OCI-LY3 (cell line): ENCODE measurements around the gene RBM22.

Source experiments
- CTCF ChIP-seq: fragments of 200-600, 300-600 bp; sonication (generic); IDR thresholded peaks from 2 replicates; pipeline ENCODE4 v1.5.1; 2014; ENCODE audit warnings: antibody characterized with exemption, low read length, low read depth
- EZH2phosphoT487 ChIP-seq: fragments of 200-600 bp; shearing (Covaris generic); IDR thresholded peaks from 2 replicates; pipeline ENCODE4 v1.6.1; 2018; ENCODE audit warnings: antibody characterized with exemption, mixed run types, low read depth

- TF ChIP-seq CTCF (no peak), EZH2phosphoT487 (no peak)
Measured at GRCh38 chr5:150647275-150648251, 53.3 kb downstream of the RBM22 start.
